GM18507 (cell line): ENCODE measurements around the gene CKMT1A.
"Not testable (repeated sequence)": the region's sequence is repeated elsewhere in the genome, so short reads cannot be mapped to it uniquely, and the experiment has no call there.

Experiments used
- DNase-seq: peaks from one replicate; pipeline ENCODE4 v3.0.0; 2011; ENCODE audit warnings: low read depth; ENCODE audit not compliant: insufficient read length; ENCODE audit errors: extremely low spot score
- FAIRE-seq: peaks from 2 replicates; lab custom pipeline; 2011; peaks lifted over from hg19 to GRCh38; lab: Jason Lieb, UNC

Gene CKMT1A

DNA sequence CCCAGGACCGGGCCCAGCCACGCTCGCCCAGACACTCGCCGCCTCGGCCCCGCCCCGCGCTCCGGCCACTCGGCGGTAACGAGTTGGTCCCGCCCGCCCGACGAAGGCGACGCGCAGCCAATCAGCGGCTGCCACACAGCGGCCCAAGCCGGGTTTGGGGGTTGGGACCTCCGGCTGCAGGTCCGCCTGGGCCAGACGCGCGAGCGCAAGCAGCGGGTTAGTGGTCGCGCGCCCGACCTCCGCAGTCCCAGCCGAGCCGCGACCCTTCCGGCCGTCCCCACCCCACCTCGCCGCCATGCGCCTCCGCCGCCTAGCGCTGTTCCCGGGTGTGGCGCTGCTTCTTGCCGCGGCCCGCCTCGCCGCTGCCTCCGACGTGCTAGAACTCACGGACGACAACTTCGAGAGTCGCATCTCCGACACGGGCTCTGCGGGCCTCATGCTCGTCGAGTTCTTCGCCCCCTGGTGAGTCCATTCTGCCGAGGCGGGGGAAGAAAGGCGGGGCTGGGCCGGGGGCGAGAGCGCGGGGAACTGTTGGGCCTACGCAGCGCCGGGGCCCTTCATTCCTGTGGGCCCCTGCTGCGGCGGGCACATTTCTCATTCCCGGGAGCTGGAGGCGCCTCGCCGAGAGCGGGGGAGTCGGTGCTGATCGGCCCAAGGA lies 52.7 kb downstream of the CKMT1A start, which contains the start of gene PDIA3:
PDIA3 (plus strand) TSS at position 194 of the 658 bp plus-strand sequence; CDS start at position 296, 102 bp downstream.
- FAIRE-seq (peak; percentile 77), DNase-seq (peak; percentile 77)

DNA sequence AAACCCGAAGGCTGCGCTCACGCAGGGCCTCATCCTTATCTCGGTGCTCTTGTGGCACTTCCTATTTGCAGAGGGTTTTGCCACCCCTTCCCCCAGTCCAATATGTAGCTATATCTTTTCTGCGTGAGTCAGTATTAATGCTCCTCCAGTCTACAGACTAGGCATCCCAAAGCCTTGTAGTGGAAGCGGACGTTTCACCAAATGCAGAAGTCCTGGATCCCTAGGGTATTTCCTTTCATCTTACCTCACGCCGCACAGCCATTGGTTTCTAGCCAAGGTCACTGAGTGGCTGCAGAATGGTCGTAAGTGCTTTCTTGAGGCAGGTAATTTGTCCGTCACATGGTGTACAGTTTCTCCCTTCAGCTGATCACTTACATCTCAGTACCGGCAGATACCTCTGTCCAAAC lies 53.2 kb downstream of the CKMT1A start:
- FAIRE-seq, result peak; percentile 81
- not testable (repeated sequence) for DNase-seq

- FAIRE-seq, result no peak
- DNase-seq, result no peak
Observed at GRCh38 chr15:43748376-43748775, 54.7 kb downstream of the CKMT1A start.
